ENCODE results near the gene ODF4.
"Not testable (repeated sequence)": the region's sequence is repeated elsewhere in the genome, so short reads cannot be mapped to it uniquely, and the experiment has no call there.

The ODF4 gene

DNA sequence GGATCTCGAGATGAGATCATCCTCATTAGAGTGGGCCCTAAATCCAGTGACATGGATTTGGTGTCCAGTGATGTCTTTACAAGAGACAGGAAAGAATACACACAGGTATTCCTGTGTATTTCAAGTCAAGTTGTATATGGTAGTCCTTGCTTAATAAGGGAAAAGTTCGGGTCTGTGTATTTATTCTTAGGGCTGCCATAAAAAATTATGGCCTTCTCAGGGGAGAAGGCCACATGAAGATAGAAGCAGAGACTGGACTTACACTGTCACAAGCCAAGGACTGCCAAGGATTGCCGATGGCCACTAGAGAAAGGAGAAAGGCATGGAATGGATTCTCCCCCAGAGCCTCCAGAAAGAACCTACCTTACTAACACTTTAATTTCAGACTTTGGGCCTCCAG is 28.6 kb downstream of the ODF4 start:
- DNase-seq (ENCODE audit: low read depth): no peak

DNA sequence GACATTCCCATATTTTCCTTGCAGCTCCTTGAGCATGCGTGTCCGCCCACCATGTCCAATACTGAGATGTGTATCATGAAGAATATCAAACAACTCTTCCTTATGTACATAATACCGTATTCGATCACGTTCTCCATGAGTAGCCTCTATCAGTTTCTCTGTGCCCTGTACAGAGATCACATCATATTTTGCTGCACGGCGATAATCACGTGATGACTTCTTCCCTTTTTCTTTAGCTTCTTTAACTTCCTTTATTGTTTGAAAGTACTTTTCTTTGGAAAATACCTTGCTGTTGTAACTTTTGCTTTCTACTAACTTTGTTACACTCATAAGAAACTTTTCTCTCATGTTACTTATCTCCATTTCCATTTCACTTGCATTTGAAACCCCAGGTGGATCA is 30.3 kb downstream of the ODF4 start:
- DNase-seq (ENCODE audit: low read depth): no peak

DNA sequence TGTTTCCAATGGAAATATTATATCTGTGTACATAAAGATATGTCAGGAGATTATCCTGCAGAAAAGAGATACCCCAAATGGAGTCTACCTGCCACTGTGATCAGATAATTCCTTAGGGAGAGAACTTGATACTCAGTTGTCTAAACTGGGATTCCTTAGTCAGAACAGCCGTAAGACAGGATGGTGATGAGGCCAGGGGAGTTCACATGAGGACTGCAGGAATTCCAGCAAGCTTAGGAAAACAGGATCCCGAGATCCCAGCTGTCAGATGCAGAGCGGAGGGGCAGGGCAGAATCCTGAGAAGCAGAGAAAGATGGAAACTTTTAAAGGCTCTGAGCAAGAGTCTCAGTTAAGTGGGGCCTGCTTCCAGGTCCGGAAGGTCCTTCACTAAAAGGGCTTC is 32.1 kb downstream of the ODF4 start:
- DNase-seq (ENCODE audit: low read depth): no peak

DNA sequence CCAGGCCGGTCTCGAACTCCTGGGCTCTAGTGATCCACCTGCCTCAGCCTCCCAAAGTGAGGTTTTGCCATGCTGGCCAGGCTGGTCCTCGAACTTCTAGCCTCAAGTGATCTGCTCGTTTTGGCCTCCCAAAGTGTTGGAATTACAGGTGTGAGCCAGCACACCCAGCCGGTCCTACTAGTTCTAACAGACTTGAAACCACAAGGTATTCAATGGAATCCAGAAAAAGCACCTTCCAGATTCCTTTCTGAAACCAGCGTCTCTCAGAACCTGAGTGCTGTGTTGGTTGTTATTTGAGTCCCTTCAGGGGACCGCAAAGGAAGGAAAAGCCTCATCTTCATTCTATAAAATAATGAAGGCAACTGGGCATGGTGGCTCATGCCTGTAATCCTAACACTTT is 32.8 kb downstream of the ODF4 start:
- no peak for DNase-seq (ENCODE audit: low read depth)

DNA sequence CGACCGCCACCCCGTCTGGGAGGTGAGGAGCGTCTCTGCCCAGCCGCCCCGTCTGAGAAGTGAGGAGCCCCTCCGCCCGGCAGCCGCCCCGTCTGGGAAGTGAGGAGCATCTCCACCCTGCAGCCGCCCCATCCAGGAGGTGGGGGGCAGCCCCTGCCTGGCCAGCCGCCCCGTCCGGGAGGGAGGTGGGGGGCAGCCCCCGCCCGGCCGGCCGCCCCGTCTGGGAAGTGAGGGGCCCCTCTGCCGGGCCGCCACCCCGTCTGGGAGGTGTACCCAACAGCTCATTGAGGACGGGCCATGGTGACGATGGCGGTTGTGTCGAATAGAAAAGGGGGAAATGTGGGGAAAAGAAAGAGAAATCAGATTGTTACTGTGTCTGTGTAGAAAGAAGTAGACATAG is 34.2 kb downstream of the ODF4 start:
- not testable (repeated sequence) for DNase-seq (ENCODE audit: low read depth)

DNA sequence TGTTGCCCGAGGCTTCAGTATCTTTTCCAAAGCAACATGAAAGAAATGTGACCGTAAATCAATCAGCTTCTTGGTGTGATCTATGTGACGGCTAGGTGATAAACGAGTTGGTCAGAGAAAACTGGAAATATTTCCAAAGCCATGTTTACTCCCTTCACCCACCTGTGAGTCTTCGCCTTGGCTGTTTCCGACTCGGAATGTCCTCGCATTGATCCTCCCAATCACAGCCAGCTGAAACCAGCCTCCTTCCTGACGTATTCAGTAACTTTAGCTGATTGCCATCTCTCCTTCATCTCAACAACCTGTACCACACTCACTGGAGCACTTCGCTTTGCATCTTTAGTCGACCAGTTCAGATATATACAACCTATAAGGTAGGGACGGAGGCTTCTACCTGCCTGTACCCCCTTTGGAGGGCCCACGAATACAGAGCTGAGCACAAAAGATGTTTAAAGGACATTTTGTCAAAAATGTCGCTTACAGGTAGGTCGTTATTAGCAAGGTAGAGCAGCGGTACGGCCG is 36.2 kb downstream of the ODF4 start:
- peak; percentile 21 for DNase-seq (ENCODE audit: low read depth)

DNA sequence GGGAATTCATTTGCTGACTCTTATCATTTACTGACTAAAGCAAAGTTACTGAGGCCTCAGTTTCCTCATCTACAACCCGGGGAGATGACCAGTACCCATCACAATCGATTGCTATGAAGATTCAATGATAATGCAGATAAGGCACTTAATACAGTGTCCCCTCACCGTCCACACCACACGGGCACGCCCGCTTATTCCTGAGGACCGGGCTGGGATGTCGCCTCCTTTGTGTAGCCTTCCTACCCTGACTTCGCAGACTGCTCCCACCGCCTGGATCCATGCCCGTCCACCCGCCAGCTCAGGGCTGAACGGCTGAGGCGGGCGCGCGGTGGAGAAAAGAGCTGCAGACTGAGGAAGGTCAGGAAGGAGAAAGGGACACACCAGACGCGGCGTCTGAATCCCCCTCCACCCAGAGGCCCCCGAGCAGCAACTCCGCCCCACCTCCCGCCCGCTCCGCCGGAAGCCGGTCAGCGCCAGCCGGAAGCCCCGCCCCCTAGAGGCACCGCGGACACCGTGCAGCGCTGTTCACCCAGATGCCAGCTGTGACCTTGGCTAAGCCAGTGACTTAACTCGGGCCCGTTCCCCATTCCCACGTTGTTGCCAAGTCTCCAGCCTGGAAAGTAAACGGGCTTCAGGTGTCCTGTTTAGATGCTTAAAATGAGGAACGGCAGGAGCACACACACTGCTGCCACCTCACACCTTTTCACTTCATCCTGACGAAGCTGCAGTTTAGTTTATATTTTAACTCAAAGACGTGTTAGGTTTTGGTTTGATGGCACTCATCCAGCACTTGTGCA is 36.8 kb downstream of the ODF4 start, which contains the start of gene KRABD2:
Gene KRABD2 (minus strand): TSS at position 434 of the 797 bp plus-strand sequence.
- DNase-seq (ENCODE audit: low read depth): peak; percentile 81

DNA sequence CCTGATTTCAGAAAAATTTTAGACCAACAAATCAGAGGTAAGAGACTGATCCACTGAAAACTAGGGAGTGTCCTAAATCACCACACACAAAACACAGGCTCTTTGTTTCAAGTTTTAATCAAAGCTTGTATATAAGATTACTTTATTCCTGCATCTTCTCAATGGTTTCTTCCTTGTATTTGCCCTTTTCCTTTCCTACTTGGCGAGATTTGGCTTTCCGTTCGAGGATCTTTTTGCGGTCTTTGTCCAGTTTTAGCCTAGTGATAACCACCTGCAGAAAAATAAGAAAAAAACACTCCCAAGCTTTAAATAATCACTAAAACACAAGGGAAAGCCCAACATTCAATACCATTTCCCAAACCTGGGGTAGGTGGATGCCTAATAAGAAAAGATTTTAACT is 37.8 kb downstream of the ODF4 start:
- DNase-seq (ENCODE audit: low read depth): no peak

DNA sequence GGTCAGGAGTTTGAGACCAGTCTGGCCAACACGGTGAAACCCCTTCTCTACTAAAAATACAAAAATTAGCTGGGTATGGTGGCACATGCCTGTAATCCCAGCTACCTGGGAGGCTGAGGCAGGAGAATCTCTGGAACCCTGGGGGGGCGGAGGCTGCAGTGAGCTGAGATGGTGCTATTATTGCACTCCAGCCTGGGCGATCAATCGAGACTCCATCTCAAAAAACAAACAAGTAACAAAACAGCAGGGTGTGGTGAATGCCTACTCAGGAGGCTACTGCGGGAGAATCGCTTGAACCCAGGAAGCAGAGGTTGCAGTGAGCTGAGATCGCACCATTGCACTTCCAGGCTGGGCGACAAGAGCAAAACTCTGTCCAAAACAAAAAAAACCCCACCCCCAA is 38.5 kb downstream of the ODF4 start:
- not testable (repeated sequence) for DNase-seq (ENCODE audit: low read depth)

DNA sequence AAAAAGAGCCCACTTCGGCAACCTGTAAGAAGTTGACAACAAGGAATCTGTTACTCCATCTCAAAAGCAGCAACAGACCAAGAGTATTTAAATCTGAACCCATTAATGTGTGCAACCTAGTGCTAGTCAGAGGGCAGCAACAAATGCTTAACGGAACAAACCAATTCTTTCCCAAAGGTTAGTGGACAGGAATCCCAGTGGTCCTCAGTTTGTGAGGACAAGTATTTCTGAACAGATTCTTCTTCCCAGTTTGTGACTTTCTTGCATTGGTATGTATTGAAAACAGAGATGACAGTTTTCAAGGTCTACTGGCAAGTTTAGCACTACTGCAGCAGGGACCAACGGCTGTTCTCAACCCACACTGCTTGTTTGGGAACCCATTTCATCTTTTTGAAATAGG is 40.4 kb downstream of the ODF4 start:
- DNase-seq (ENCODE audit: low read depth): no peak

DNA sequence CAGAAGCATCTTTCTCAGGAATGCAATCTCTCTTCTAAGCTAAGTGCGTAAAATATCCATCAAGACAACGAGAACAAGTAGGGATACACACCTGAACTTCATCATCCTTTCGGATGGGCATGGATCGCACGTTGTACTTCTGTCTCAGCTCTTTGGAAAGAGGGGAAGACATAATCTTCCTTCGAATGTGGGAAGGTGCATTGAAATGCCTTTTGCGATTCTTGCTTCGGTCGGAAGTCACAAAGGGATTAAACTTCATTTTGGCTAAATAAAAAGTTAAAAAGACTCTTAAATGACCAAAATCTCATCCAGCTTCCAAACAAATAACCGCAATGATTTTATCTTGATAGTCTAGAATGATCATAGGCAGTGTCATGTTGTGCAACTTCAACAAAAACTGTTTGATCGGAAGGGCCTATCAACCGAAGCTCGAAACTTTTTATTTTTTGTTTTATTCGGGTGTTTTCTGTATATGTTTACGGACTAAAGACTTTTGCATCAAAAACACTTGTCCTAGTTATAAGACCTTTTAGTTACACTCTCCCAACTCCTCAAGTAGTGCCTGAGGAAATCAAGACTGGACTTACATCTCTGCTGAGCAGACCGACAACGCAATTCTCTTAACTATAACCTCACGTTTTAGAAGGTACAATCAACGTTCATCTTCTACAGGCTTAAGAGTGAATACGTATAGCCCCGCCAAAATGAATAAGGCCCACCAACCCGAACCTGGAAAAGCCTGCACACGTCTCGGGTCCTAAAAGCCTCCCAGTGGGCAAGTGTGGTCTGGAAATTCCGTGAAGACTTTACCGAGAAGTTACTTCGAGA is 42.6 kb downstream of the ODF4 start:
- peak; percentile 24 for DNase-seq (ENCODE audit: low read depth)

DNA sequence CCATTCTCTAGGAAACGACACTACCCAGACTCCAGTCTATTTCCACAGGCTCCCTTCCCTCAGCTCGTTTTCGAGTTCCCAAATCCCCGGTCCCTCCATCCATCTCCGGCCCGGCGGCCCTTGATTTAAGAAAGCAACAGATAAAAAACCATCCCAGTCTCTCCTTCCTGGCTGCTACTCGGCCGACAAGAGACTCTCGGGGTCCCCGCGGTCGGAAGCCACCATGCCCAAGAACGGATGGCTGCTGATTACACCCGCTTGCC is 43.2 kb downstream of the ODF4 start:
- no peak for DNase-seq (ENCODE audit: low read depth)

DNA sequence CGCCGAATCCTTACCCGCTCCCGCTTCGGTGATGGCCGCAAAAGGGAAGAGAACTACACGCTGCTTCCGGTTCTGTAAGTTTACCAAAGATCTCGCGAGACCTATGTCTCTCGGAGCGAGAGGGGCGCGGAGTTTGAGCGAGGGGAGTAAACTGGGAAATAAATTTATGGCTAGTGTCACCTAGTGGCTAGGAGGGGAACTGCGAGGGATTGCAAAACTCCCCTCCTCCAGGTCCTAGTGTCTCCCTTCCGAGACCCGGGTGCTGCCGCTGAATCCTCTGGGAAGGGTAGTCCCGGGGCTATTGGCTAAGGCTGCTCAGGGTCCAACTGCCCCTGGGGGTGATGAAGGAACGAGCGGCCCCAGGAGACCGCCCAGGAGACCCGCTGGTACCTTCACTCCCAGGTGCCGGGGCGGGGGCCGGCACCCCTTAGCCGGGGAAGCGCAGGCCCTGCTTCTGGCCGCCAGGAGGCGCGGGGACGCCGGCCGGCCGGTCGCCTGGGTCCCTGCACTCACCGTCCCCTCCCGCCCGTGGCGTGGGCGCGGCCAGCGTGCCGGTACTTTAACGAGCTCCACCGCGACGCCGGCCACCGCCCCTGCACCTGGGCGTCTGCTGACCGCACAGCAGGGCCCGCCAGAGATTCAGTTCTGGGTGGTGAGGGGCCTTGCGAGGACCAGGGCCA is 43.6 kb downstream of the ODF4 start, which contains the start of gene RPL26:
Gene RPL26 (minus strand): TSS at position 51 of the 680 bp plus-strand sequence. CDS start 883 bp downstream, outside the sequence.
- DNase-seq (ENCODE audit: low read depth): peak; percentile 96

DNA sequence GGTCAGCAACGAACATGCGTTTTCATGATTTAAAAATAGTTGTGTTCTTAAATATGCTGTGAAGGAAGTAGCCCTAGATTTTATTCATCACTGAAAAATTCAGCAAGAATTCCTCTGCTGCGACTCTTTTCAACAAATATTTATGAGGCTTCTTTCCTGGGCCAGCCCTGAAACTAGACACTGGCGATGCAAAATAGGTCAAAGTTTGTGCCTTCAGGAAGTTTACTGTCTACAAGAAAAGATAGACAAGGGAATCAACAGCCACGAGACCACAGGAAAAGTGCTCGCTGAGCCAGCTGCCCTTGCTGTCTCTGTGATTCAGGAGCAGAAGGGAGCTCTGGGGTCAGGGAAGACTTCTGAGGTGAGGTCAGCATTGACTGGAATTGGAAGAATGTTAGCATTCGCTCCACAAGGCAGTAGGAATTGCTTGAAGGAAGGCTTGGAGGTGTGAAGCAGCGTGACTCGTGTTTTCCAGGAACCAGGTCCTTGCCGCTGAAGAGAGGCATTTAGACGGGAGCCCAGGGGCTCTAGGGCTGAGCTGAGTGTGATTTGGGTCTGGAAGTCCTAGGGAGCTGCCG is 45.2 kb downstream of the ODF4 start:
- DNase-seq (ENCODE audit: low read depth): peak; percentile 94

DNA sequence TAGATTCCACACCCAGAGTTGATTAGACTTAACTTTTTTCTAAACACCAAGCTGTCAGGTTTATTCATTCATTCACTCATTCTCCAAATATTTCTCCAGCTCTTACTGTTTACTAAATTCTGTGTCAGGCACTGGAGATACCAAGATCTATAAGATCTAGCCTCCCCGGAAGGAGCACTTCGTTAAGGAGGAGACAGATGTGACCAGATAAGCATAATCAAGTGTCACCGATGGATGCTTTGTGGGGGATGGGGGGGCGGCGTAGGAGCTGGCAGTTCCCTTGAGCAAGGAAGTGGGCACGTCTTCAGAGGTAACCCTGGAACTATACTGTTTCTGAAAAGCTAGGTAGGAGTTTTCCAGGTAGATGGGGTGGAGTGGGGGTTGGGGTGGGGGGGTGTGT is 47.2 kb downstream of the ODF4 start:
- DNase-seq (ENCODE audit: low read depth): no peak

DNA sequence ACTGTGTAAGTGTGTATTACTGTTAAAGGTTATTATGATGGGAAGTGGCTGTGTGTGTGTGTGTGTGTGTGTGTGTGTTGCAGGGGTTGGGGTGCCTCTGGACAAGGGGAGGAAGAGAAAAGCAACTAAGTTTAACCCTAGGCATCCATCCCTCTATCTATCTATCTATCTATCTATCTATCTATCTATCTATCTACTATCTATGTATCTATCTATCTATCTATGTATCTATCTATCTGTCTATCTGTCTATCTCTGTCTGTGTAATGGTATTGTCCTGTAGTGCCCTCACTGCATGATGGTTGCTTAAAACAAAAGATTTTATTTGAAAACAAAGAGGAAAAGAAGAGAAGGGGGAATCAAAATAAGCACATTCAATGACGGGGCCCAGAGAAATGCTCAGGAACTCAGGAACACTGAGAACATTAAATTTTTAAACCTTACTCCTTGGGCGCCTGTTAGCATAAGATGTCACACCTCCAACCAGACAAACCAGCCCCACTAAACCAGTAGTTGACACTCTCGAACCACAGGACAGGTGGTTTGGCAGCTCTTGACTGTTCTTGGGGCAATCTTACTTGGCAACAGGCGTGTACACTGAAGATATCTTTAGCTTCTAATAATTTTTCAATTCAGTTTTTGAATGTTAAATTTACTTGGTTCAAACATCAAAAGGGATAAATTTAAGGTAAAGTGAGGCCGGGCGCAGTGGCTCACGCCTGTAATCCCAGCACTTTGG is 48.4 kb downstream of the ODF4 start:
- DNase-seq (ENCODE audit: low read depth): no peak

DNA sequence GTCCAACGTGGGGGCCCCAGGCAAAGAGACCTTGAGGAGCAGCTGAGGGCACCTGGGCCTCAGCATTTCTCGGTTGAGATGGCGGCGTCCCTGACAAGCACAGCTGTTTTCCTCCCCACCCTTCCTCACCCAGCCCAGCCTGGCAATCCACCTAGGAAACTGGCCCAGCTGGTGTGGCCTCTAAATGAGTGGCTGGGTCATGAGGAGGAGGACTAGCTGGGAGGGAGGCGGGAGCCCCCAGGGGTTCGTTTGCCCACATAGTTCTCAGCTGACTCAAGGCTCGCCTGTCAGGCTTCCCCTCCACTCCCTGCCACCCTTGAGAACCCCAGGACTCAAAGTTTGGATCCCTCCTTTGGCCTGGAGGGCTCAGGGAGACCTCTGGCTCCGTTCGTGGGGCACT is 52.1 kb downstream of the ODF4 start:
- DNase-seq (ENCODE audit: low read depth): no peak

DNA sequence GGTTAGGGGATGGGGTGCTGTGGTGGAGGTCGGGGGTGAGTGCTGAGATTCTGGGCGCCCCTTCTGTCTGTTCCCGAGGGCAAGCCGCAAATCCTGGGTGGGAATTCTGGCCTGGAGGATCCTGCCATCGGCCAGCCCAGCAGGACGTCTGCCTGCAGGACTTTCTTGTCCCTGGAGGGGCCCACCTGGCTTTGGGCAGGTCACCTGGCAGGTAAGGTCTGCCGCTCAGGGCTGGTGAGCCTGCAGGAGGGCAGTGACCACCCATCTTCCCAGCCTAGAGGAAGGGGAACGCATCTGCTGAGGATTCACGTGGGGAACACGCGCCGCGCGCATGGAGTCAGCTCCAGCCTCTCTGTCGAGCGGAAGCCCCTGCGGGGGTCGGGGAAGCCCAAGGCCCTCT is 52.6 kb downstream of the ODF4 start:
- DNase-seq (ENCODE audit: low read depth): no peak

DNA sequence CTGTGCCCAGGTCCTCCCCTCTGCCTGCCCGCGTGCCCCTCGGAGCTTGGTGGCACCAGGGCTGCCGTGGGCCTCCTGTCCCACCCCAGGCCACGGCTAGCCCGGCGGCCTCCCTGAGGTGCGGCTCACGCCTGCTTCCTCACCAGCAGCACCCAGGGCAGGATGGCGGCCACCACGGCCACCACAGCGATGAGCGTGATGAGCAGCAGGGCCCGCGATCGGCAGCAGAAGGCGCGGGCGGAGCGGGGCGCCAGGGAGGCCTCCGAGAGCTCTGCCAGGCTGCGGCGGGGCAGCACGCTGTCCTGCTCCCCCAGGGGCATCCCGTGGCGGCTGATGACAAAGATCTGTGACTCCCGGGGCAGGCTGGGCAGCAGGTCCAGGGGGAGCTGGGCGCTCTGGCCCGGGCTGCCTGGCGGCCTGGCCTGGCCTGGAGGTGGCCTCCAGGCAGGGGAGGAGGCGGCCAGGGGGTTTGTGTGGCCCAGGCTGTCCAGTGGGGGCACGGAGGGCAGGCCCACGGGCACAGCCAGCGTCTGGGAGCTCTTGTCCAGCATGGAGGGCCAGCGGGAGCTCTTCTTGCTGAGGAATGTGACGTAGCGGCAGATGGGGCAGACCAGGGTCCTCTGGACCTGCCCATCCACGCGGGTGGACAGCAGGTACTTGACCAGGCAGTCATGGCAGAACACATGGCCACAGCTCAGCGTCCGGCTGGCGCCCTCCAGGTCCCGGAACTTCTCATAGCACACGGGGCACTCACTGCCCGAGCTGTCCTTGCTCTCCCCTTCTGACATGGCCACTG is 53.2 kb downstream of the ODF4 start:
- no peak for DNase-seq (ENCODE audit: low read depth)

DNA sequence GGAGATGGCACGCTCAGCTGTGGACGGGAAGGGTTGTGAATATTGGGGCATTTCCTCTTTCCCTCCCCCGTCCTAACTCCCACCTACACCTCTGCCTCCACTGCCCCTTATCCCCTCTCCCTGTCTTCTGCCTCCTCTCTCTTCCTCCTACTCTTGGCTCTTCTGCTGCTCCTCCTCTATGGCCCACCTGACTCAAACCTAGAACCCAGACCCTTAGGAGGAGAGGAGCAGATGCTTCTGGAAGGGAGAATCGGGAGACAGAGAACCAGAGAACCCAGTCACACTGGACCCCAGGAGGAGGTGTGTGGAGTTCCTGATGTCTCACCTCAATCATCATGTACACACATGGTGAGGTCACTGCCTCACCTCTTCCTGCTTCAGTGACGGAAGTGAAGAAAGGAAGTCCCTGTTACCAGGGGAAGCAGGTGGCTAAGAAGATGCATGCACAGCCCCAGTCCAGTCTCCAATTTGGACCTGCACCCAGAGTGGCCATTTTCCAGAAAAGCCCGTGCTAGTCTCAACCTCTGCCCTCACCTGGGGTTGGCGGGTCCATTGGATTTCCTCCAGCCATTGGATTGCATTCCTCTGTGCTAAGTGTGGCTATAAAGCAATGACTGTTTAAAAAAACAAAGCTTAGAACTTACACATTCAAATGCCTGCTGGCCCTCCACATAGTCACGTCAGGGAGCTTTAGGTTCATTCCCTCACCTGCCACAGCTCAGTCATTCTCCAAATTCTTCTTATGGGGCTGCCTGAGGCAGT is 54.0 kb downstream of the ODF4 start:
- no peak for DNase-seq (ENCODE audit: low read depth)

Data from iris pigment epithelial cell (primary cell).